K562 treated with DMSO at 1 percent for 48 hours (cell line): ENCODE measurements around the gene BANF2. TPM values are rescaled to one million over a fixed set of nuclear protein-coding genes. Genes with fewer than 3 reads are reported as not detected.

Experiments used
- total RNA-seq: library from RNA; unstranded; fragments of 300-600 nt; gene quantifications from 2 replicates; pipeline ENCODE4 v1.2.3, GENCODE V29; 2022; ENCODE audit warnings: low replicate concordance; ENCODE audit errors: extremely low read depth

The BANF2 gene
- total RNA-seq, result not detected in 2 replicates

GRCh38 chr20:17699931-17700351 is at the start of gene BANF2:
TSS of gene BANF2 (plus strand) at chr20:17699966. CDS start at chr20:17725026, 25,060 bp downstream.

GRCh38 chr20:17682103-17682888 is 17.5 kb upstream of the BANF2 start, which contains the start of gene RRBP1:
TSS of gene RRBP1 (minus strand) at chr20:17682242. CDS start at chr20:17660507, 21,735 bp downstream.

Other genes starting within 250 kb of the BANF2 start
- gene BFSP1, start 168.6 kb upstream of the BANF2 start, total RNA-seq, result not detected in 2 replicates
- not detected in 2 replicates for gene DSTN, start 129.9 kb upstream of the BANF2 start, total RNA-seq
- gene RRBP1, start 17.7 kb upstream of the BANF2 start, total RNA-seq, result not detected in 2 replicates